GM10847 (cell line): ENCODE measurements around the gene KRTAP5-5.

Experiments used
- POLR2A ChIP-seq: IDR thresholded peaks from 2 replicates; pipeline ENCODE4 v1.6.1; 2011; ENCODE audit not compliant: insufficient read length; ENCODE audit errors: extremely low read depth

KRTAP5-5 gene

DNA sequence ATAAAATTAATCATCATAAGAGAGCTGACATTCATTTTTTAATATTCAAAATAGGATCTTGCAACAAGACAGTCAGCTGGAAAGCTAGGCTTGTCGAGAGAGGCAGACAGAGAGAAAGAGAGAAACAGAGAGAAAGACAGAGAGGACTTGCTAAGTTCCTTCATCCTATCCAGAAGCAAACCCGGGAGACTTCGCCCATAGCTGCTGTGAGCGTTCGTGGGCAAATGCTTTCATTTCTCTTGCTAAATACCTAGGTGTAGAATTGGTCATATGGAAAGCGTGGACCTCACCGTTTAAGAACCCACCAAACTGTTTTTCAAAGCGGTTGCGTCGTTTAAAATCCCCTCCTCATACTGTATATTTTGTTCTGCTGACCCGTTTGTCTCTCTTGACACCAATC, 42.1 kb downstream of the KRTAP5-5 start:
- no peak for TF ChIP-seq POLR2A

DNA sequence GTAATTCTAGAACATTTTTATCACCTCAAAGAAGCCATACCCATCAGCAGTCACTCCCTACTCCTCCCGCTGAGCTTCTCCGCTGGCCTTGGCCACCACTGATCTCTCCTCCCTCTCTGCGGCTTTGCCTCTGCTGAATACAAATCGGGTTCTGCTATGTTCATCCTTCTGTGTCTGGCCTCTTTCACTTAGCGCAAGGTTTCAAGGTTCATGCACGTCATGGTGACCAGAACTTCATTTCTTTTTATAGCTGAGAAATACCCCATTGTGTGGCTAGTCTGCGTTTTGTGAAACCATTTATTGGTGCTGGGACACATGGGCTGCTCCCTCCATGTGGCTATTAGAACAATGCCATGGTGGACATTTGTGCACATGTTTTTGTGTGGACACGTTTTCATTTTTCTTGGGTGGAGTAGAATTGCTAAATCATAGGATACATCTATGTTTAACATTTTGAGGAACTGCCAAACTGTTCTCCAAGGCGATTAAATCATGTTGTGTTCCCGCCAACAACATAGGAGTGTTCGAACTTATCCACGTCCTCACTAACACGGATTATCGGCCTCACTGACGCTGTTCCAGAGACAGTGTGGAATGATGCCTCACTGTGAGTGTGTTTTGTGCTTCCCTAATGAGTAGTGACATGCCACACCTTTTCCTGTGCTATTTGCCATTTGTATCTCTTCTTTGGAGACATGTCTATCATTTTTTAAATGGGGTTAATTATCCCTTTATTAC, 43.2 kb downstream of the KRTAP5-5 start:
- TF ChIP-seq POLR2A = no peak

DNA sequence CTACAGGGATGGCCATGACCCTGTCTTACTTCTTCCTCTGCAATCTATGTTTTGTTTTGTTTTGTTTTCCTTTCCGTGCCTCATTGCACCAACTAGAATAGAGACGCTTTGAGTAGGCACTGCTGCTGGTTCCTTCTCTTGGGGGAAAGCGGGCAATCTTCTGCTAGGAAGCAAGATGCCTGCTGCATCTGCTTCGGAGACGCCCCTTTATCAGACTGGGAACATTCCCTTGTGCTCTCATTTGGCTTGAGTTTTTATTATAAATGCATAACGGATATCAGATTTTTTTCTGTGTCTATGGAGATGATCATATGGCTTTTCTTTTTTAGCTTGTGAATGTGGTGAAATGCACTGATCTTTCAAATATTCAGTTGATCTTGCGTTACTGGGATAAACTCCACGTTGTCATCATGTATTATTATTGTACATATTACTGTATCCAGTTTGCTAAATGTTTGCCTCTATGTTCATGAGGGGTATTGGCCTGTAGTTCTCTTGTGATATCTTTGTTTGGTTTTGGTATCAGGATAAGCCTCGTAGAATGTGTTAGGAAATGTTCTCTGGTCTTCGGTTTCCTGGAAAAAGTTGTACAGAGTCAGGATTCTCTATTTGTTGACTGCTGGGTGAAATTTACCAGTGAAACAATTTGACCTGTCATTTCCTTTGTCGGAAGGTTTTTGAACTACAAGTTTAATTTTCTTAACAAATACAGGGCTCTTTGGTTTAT, 44.0 kb downstream of the KRTAP5-5 start:
- TF ChIP-seq POLR2A = no peak

DNA sequence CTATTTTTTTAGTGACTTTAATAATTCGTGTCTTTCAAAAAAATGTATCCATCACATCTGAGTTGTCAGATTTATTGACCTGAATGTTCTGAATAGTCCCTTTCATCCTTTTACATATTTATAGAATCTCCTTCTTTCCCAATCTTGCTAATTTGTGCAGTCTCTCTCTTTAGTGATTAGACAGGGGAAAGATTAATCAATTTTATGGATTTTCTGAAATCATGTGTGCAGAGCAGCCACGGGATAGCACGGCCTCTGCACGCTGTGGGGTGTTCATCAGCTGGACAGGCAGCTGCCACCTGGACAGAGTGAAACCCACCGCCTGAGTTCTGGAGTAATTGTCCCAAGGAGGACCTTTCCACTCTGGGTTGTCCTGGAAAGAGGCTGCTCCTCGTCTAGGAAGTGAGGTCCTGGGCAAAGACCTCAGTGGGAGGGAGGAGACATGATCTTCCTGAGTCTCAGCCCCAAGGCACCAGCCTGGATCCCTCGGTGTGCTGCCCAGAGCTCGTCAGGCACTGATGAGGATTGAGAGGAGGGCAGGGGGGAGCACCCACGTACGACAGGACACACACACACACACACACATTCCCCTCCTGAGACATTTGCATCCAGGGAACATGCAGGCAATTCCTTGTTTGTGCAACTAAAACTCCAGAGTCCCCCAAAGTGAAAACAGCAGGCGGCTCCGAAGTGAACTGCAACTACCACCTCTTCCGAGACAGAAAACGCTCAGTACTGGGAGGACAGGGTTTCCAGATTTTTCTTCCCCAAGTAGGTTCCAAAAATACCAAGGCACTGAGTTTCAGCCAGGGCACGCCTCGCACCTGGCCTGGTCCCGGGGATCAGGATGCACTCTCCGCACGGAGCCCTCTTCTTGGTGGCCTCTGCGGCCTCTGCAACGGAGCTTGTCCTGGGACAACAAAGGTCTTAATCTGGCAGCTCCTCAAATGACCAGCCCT, 44.9 kb downstream of the KRTAP5-5 start:
- no peak for TF ChIP-seq POLR2A

GRCh38 chr11:1675536-1676228, 46.1 kb downstream of the KRTAP5-5 start:
- no peak for TF ChIP-seq POLR2A

DNA sequence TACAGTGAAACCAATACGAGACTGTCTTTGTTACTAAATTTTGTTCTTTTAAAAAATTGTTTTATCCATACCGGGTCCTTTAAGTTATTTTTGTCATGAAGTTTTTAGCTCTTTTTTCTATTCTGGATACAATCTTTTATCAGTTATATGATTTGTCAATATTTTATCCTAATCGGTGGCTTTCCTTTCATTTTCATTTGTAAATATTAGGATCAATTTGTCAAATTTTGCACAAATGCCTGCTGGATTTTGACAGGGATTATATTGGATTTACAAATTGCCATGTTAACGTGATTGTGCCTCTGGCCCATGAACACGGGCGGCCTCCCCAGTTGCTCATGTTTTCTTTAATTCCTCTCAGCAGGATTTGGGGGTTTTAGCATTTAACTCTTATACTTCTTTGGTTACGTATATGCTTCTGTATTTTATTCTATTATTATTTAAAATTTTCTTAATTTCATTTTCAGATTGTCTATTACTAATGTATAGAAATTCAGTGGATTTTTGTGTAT, 46.7 kb downstream of the KRTAP5-5 start:
- no peak for TF ChIP-seq POLR2A

- no peak for TF ChIP-seq POLR2A
Measured at GRCh38 chr11:1679881-1680280, 50.3 kb downstream of the KRTAP5-5 start.
